ENCODE measurements around the gene DSTYK.
"Not testable (repeated sequence)": the region's sequence is repeated elsewhere in the genome, so short reads cannot be mapped to it uniquely, and the experiment has no call there.

The DSTYK gene

GRCh38 chr1:205217418-205217817 lies 5.9 kb upstream of the DSTYK start:
- DNase-seq = no peak

GRCh38 chr1:205216588-205216987 lies 5.1 kb upstream of the DSTYK start:
- no peak for DNase-seq

GRCh38 chr1:205214756-205215155 lies 3.3 kb upstream of the DSTYK start:
- no peak for DNase-seq

DNA sequence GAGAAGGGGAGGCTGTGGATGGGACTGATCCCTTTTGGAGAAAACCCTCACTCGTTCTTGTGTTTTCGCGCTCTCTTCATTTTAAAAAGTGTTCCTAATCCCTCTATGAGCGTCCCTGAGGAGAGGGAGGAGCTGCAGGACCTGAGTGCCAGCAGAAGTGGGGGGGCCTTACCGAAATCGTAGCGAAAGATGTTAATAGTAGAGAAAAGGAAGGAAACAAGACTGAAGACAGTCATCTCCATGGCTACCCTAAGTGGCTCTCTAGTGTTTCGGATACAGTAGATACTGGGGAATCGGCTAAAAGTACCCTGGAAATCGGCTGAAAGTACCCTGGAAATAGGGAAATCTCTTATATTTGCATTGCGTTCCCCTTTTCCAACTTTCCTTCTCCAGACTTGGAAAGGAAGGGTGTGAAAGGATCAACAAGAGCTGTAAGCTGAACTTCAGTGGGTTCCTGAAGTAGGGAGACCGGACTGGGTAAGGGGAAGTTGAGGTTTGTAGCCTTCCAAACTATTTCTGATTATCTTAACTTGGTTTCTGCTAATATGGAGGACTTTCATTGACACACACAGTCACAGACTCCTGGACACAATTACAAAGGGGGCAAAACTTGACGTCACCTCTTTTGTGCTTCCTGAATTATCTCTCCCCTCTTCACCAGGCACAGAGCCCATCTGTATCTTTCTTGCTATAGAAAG lies 486 bp upstream of the DSTYK start:
- no peak for DNase-seq

- DNase-seq = no peak
Measured at GRCh38 chr1:205210756-205211168, 740 bp downstream of the DSTYK start.

DNA sequence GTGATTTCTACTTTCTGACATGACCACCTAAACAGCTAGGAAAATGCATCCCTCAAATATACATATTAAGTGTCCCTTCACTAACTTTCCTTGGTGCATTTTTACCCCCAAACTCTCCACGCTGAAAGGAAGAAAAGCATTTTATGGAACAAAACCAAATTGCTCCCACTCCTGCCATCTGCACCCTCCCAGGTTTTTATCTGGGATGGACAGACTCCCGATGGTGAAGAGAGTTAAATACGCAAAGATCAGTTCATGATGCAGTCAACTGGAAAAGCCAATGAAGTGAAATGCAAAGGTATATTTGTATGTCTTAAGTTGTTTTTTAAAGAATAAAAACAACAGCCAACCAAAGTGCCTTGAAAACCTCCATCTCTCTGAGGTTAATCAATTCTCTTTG lies 2.7 kb downstream of the DSTYK start:
- DNase-seq = no peak

GRCh38 chr1:205205055-205205454 lies 6.4 kb downstream of the DSTYK start:
- DNase-seq = no peak

- DNase-seq = no peak
Measured at GRCh38 chr1:205204552-205204951, 7.0 kb downstream of the DSTYK start.

DNA sequence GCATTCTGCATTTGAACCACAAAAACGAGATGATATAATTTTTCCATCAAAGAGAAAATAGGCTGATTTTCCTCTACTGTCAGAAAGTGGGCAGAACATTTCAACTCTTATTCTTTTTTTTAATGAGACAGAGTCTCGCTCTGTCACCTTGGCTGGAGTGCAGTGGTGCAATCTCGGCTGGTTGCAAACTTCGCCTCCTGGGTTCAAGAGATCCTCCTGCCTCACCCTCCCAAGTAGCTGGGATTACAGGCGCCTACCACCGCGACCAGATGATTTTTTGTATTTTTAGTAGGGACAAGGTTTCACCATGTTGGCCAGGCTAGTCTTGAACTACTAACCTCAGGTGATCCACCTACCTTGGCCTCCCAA lies 11.6 kb downstream of the DSTYK start:
- DNase-seq = peak; percentile 24

- peak; percentile 61 for DNase-seq
Measured at GRCh38 chr1:205199090-205199930, 12.2 kb downstream of the DSTYK start.

- no peak for DNase-seq
Measured at GRCh38 chr1:205192287-205192686, 19.2 kb downstream of the DSTYK start.

DNA sequence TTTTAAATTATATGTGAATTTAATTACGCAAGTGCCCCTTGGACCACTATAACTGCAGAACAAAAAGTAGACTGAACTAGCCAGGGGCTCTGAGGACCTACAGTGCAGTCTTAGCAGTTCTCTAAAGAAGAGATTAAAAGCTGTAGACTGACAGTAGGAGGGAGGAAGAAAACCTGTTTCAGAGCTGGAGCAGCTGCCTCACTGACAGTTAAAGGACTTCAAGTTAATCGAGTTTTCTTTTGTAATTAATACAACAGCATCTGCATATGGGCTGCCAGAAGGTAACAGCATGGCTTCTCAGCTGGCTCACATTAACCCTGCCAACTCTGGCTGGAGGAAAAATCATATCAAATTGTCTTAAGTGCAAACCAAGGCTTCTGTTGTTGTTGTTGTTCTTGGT lies 19.9 kb downstream of the DSTYK start:
- no peak for DNase-seq

DNA sequence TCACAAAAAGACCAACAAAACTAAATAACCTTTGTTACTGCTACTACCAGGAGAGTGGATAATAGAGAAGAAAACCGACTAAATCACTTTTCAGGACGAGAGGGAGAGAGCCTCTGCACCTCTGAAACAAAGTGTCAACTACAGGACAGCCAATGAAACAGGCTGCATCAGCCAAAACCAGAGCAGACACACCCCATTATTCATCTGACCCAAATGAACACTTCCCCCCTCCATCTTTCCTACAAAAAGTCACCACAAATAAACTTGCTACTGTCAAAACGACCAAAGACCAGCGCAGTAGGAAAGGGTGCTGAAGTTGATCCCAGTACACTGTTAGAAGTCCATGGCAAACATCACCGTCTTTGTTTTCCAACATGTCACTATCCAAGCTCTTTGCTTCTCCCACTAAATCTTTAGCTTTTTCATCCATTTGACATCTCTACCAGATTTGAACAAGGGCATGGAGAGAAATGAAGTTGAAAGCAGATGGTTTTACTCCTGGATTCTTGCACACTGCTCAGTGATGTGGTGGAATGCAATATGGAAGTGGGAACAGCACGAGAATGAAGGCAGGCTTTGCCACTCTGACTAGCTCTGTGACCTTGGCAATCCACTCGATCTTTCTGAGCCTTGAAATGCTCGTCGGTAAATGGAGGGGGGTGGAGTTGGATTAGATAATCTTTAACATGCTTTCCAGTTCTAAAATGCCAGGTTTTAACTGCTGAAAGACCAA lies 20.5 kb downstream of the DSTYK start:
- DNase-seq = no peak

GRCh38 chr1:205189131-205189530 lies 22.4 kb downstream of the DSTYK start:
- DNase-seq = no peak

DNA sequence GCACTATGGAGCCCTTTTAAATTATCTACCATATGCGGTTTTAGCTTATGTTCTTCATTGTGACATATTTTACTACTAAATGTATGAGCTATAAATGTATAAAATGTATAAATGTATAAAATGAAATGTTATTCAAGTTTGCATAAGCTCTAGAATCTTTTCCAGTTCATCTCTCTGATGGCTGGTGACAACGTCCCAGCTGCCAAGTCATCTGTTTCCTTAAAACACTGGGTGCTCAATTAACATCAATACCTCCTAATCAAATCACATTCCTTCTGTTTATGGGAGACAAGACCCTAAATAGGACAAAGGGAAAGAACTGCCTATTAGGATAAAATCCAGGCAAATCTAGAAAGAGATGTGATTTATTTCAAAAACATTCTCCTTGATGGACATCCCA lies 22.9 kb downstream of the DSTYK start:
- DNase-seq = no peak

- no peak for DNase-seq
Measured at GRCh38 chr1:205188098-205188497, 23.4 kb downstream of the DSTYK start.

- DNase-seq = no peak
Measured at GRCh38 chr1:205187420-205187819, 24.1 kb downstream of the DSTYK start.

DNA sequence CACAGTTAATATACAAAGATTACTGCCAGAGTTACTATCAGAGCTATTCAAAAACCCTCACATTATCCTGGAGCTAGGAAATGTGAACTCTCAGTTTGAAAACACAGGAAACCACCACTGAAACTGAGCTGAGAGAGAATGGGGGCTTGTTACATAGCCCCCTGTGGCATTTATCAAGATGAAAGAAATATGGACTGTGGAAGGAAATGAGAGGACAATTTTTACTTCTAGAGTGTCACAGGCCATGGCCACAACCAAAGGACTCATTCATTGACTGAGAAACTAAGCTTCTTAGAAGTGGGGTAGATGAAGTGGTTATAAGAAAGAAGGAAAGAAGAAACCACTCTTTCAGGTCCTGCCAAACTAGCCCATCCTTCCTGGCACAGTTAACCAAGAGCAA lies 25.3 kb downstream of the DSTYK start:
- no peak for DNase-seq

DNA sequence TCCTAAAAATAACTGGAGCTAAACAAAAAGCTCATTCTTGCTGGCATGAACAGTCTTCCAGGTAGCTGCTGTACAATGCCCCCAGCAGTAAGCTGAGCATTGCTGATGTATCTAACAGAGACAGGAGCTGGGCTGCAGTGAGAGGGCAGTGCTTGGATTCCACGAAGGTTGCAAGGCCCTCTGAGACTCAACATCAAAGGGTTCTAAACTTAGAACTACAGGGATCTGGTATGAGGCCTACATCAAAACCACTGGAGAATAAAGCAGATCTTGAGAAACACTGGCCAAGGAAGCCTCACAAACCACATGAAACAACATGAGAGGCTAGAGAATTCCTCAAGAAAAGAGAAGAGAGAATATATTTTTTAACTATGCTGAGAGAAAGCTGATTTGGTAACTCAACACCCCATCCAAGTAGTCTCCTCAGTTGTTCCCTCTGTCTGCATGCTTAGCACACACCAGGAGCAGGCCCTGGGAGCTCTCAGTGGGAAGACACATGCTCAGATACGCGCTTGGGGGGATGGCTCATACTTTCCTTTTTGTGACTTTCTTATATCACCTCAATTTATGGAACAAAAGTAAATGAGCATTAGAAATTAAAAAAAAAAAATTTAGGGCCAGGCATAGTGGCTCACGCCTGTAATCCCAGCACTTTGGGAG lies 27.7 kb downstream of the DSTYK start:
- no peak for DNase-seq

- DNase-seq = no peak
Measured at GRCh38 chr1:205182930-205183329, 28.6 kb downstream of the DSTYK start.

GRCh38 chr1:205180331-205180730 lies 31.2 kb downstream of the DSTYK start:
- not testable (repeated sequence) for DNase-seq

- DNase-seq = no peak
Measured at GRCh38 chr1:205179842-205180241, 31.7 kb downstream of the DSTYK start.

GRCh38 chr1:205172729-205173366 lies 38.7 kb downstream of the DSTYK start:
- DNase-seq = no peak
